Stimulated activated CD8-positive, alpha-beta memory T cell treated with anti-CD3 and anti-CD28 coated beads, Interleukin-7, amount 100 ng/mL, for 48 hours (primary cell): Measurements from ENCODE around the gene PHC2.

Source experiments
- DNase-seq, 2 donors: peaks; one replicate each; pipeline ENCODE4 v3.0.0-alpha.2; 2020; ENCODE audit warnings: low read depth in 1 of 2; ENCODE audit errors: extremely low read depth in 1 of 2

The PHC2 gene

GRCh38 chr1:33373606-33374005, 57.3 kb downstream of the PHC2 start:
- no peak for DNase-seq

- DNase-seq = no peak
These were observed 58.2 kb downstream of the PHC2 start for GRCh38 chr1:33372677-33373076.

- DNase-seq = no peak
These were observed 58.7 kb downstream of the PHC2 start for GRCh38 chr1:33372162-33372561.

GRCh38 chr1:33371334-33371733, 59.6 kb downstream of the PHC2 start:
- no peak for DNase-seq

GRCh38 chr1:33370827-33371226, 60.1 kb downstream of the PHC2 start:
- DNase-seq = no peak

- no peak for DNase-seq
These were observed 60.6 kb downstream of the PHC2 start for GRCh38 chr1:33370301-33370700.

- DNase-seq = no peak
These were observed 61.1 kb downstream of the PHC2 start for GRCh38 chr1:33369764-33370163.

- no peak for DNase-seq
These were observed 61.8 kb downstream of the PHC2 start for GRCh38 chr1:33369081-33369480.

- DNase-seq = no peak
These were observed 62.5 kb downstream of the PHC2 start for GRCh38 chr1:33368431-33368830.

GRCh38 chr1:33367485-33368405, 63.1 kb downstream of the PHC2 start:
- peak; percentile 35 to 61 for DNase-seq

- no peak for DNase-seq
These were observed 64.0 kb downstream of the PHC2 start for GRCh38 chr1:33366762-33367484.

- DNase-seq = no peak
These were observed 65.3 kb downstream of the PHC2 start for GRCh38 chr1:33365560-33365997.

GRCh38 chr1:33364565-33364918, 66.4 kb downstream of the PHC2 start:
- DNase-seq = no peak

- no peak for DNase-seq
These were observed 67.4 kb downstream of the PHC2 start for GRCh38 chr1:33363470-33363861.

- no peak for DNase-seq
These were observed 67.9 kb downstream of the PHC2 start for GRCh38 chr1:33363021-33363420.

GRCh38 chr1:33361532-33362235, 69.2 kb downstream of the PHC2 start:
- no peak for DNase-seq

- DNase-seq = no peak
These were observed 70.5 kb downstream of the PHC2 start for GRCh38 chr1:33360367-33360766.

GRCh38 chr1:33359931-33360330, 71.0 kb downstream of the PHC2 start:
- DNase-seq = no peak

- no peak for DNase-seq
These were observed 71.9 kb downstream of the PHC2 start for GRCh38 chr1:33358795-33359503.

GRCh38 chr1:33358114-33358794, 72.6 kb downstream of the PHC2 start:
- no peak for DNase-seq
